GM19025 (cell line): ENCODE data around the gene TPCN2.
"Not testable (repeated sequence)": the region's sequence is repeated elsewhere in the genome, so short reads cannot be mapped to it uniquely, and the experiment has no call there.

Experiments used
- ATAC-seq: cut with Tn5 transposase; IDR thresholded peaks from one replicate; pipeline ENCODE4 v1.9.1; 2021; ENCODE audit warnings: mild to moderate bottlenecking, low read depth, moderate library complexity; ENCODE audit not compliant: unreplicated experiment

Gene TPCN2

GRCh38 chr11:69073469-69073868 is 24.7 kb downstream of the TPCN2 start:
- no peak for ATAC-seq

GRCh38 chr11:69074375-69075140 is 25.8 kb downstream of the TPCN2 start:
- no peak for ATAC-seq

GRCh38 chr11:69075421-69076128 is 26.8 kb downstream of the TPCN2 start:
- no peak for ATAC-seq

- ATAC-seq, result no peak
These were observed 27.5 kb downstream of the TPCN2 start for GRCh38 chr11:69076129-69076791.

GRCh38 chr11:69076977-69077376 is 28.2 kb downstream of the TPCN2 start:
- not testable (repeated sequence) for ATAC-seq

GRCh38 chr11:69078508-69078907 is 29.8 kb downstream of the TPCN2 start:
- ATAC-seq, result no peak

- no peak for ATAC-seq
These were observed 30.3 kb downstream of the TPCN2 start for GRCh38 chr11:69078930-69079605.

GRCh38 chr11:69079661-69080256 is 31.0 kb downstream of the TPCN2 start:
- no peak for ATAC-seq

- no peak for ATAC-seq
These were observed 31.7 kb downstream of the TPCN2 start for GRCh38 chr11:69080257-69080995.

GRCh38 chr11:69081180-69081579 is 32.4 kb downstream of the TPCN2 start:
- ATAC-seq, result no peak

- no peak for ATAC-seq
These were observed 35.0 kb downstream of the TPCN2 start for GRCh38 chr11:69083531-69084247.

- ATAC-seq, result no peak
These were observed 35.6 kb downstream of the TPCN2 start for GRCh38 chr11:69084371-69084770.

- ATAC-seq, result no peak
These were observed 36.9 kb downstream of the TPCN2 start for GRCh38 chr11:69085490-69086095.

- no peak for ATAC-seq
These were observed 37.7 kb downstream of the TPCN2 start for GRCh38 chr11:69086152-69087132.

GRCh38 chr11:69087133-69087524 is 38.4 kb downstream of the TPCN2 start:
- ATAC-seq, result no peak

GRCh38 chr11:69087811-69088210 is 39.1 kb downstream of the TPCN2 start:
- ATAC-seq, result no peak

GRCh38 chr11:69088676-69089146 is 40.0 kb downstream of the TPCN2 start:
- ATAC-seq, result no peak
